ENCODE data around the gene FGF21. TPM values are rescaled to one million over a fixed set of nuclear protein-coding genes. Genes with fewer than 3 reads are reported as not detected.

Gene FGF21
- total RNA-seq, 1 donor from 2014 or later: not detected

- H3K27ac Mint-ChIP-seq (ENCODE audit: unreplicated experiment): no peak overlapping the region
- TF ChIP-seq CTCF (IDR thresholded peaks at IDR 0.05; ENCODE audit: insufficient read depth, low read depth, low read length): no peak
- no peak for TF ChIP-seq EZH2 (IDR thresholded peaks at IDR 0.05; ENCODE audit: insufficient read depth, low read length)
- Histone ChIP-seq H3K4me3 (ENCODE audit: insufficient read depth, low read depth, low read length) (no peak overlapping the region), H4K20me1 (ENCODE audit: insufficient read depth, low read length) (no peaks in the 10 kb centered on the region), H3K9ac (ENCODE audit: low read length) (no peak overlapping the region), H2AFZ (ENCODE audit: low read depth, low read length) (no peak overlapping the region), H3K36me3 (ENCODE audit: insufficient read depth, low read length) (no peaks in the 10 kb centered on the region), H3K9me3 (ENCODE audit: insufficient read depth, low read depth, low read length) (no peaks in the 10 kb centered on the region), H3K27me3 (ENCODE audit: insufficient read depth, low read length) (no peaks in the 10 kb centered on the region), H3K27ac (ENCODE audit: low read depth, low read length) (no peak overlapping the region), H3K79me2 (ENCODE audit: insufficient read depth, low read length) (no peaks in the 10 kb centered on the region), H3K4me1 (ENCODE audit: insufficient read depth, low read length) (peaks cover 12% of the 10 kb centered on the region), H3K4me2 (ENCODE audit: low read length) (no peak overlapping the region)
- H3K27me3 Mint-ChIP-seq (ENCODE audit: low read depth, unreplicated experiment): no peaks in the 10 kb centered on the region
- FAIRE-seq (no peak), DNase-seq (ENCODE audit: low read depth) (no peak)
- H3K9me3 Mint-ChIP-seq (ENCODE audit: unreplicated experiment): no peaks in the 10 kb centered on the region
- no peak overlapping the region for H3K4me3 Mint-ChIP-seq (ENCODE audit: unreplicated experiment)
- H3K4me1 Mint-ChIP-seq (ENCODE audit: low read depth, unreplicated experiment): no peaks in the 10 kb centered on the region
- peaks cover 1% of the 10 kb centered on the region for H3K36me3 Mint-ChIP-seq (ENCODE audit: low read depth, unreplicated experiment)
Measured at GRCh38 chr19:48796298-48797083, 41.2 kb downstream of the FGF21 start.

DNA sequence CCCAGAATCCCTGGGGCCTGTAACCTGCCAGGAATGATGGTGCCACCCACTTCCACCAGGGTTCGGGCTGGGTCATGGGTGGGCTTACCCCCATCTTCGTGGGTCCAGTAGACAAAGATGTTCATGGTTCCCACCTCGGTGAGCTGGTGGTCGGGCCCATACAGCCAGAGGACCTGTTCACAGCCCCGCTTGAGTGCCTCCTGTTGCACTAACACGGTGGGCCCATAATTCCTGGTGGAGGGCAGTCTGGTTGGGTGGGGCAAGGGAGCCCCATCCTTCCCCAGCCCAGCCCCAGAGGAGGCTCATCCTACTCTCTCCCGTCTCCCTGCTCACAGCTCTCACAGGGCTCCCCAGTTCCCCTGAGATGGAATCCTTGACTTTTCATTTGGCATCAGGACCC is 41.8 kb downstream of the FGF21 start:
- no peaks in the 10 kb centered on the region for H3K4me1 Mint-ChIP-seq (ENCODE audit: low read depth, unreplicated experiment)
- Histone ChIP-seq H3K4me3 (ENCODE audit: insufficient read depth, low read depth, low read length) (no peak overlapping the region), H3K79me2 (ENCODE audit: insufficient read depth, low read length) (no peaks in the 10 kb centered on the region), H3K36me3 (ENCODE audit: insufficient read depth, low read length) (no peaks in the 10 kb centered on the region), H3K4me2 (ENCODE audit: low read length) (no peak overlapping the region), H3K27me3 (ENCODE audit: insufficient read depth, low read length) (no peaks in the 10 kb centered on the region), H2AFZ (ENCODE audit: low read depth, low read length) (no peak overlapping the region), H3K4me1 (ENCODE audit: insufficient read depth, low read length) (peaks cover 12% of the 10 kb centered on the region), H4K20me1 (ENCODE audit: insufficient read depth, low read length) (no peaks in the 10 kb centered on the region), H3K9ac (ENCODE audit: low read length) (no peak overlapping the region), H3K27ac (ENCODE audit: low read depth, low read length) (no peak overlapping the region), H3K9me3 (ENCODE audit: insufficient read depth, low read depth, low read length) (no peaks in the 10 kb centered on the region)
- no peak for FAIRE-seq
- H3K4me3 Mint-ChIP-seq (ENCODE audit: unreplicated experiment): no peak overlapping the region
- peaks cover 1% of the 10 kb centered on the region for H3K36me3 Mint-ChIP-seq (ENCODE audit: low read depth, unreplicated experiment)
- DNase-seq (ENCODE audit: low read depth): no peak
- H3K27ac Mint-ChIP-seq (ENCODE audit: unreplicated experiment): no peak overlapping the region
- no peaks in the 10 kb centered on the region for H3K9me3 Mint-ChIP-seq (ENCODE audit: unreplicated experiment)
- no peaks in the 10 kb centered on the region for H3K27me3 Mint-ChIP-seq (ENCODE audit: low read depth, unreplicated experiment)
- TF ChIP-seq CTCF (IDR thresholded peaks at IDR 0.05; ENCODE audit: insufficient read depth, low read depth, low read length) (no peak), EZH2 (IDR thresholded peaks at IDR 0.05; ENCODE audit: insufficient read depth, low read length) (no peak)

- no peak overlapping the region for H3K27ac Mint-ChIP-seq (ENCODE audit: unreplicated experiment)
- peaks cover 4% of the 10 kb centered on the region for H3K36me3 Mint-ChIP-seq (ENCODE audit: low read depth, unreplicated experiment)
- Histone ChIP-seq H3K4me3 (ENCODE audit: insufficient read depth, low read depth, low read length) (no peak overlapping the region), H3K4me1 (ENCODE audit: insufficient read depth, low read length) (peaks cover 12% of the 10 kb centered on the region), H3K9me3 (ENCODE audit: insufficient read depth, low read depth, low read length) (no peaks in the 10 kb centered on the region), H3K4me2 (ENCODE audit: low read length) (peak overlapping the region; percentile 61), H3K79me2 (ENCODE audit: insufficient read depth, low read length) (no peaks in the 10 kb centered on the region), H4K20me1 (ENCODE audit: insufficient read depth, low read length) (no peaks in the 10 kb centered on the region), H3K27ac (ENCODE audit: low read depth, low read length) (peak overlapping the region; percentile 19), H3K36me3 (ENCODE audit: insufficient read depth, low read length) (no peaks in the 10 kb centered on the region), H3K27me3 (ENCODE audit: insufficient read depth, low read length) (no peaks in the 10 kb centered on the region), H2AFZ (ENCODE audit: low read depth, low read length) (peak overlapping the region; percentile 54), H3K9ac (ENCODE audit: low read length) (peak overlapping the region; percentile 44)
- no peak for FAIRE-seq
- H3K27me3 Mint-ChIP-seq (ENCODE audit: low read depth, unreplicated experiment): no peaks in the 10 kb centered on the region
- no peak for TF ChIP-seq CTCF (IDR thresholded peaks at IDR 0.05; ENCODE audit: insufficient read depth, low read depth, low read length)
- TF ChIP-seq EZH2 (IDR thresholded peaks at IDR 0.05; ENCODE audit: insufficient read depth, low read length): no peak
- no peak for DNase-seq (ENCODE audit: low read depth)
- H3K4me3 Mint-ChIP-seq (ENCODE audit: unreplicated experiment): no peak overlapping the region
- H3K4me1 Mint-ChIP-seq (ENCODE audit: low read depth, unreplicated experiment): no peaks in the 10 kb centered on the region
- H3K9me3 Mint-ChIP-seq (ENCODE audit: unreplicated experiment): no peaks in the 10 kb centered on the region
Measured at GRCh38 chr19:48798937-48799336, 43.6 kb downstream of the FGF21 start.

All from astrocyte (in vitro differentiated cells and primary cell).